GM12891 (cell line): ENCODE results near the gene PTBP2.

Experiments used
- PAX5 ChIP-seq: IDR thresholded peaks from 2 replicates; pipeline ENCODE4 v1.6.1; 2011; ENCODE audit warnings: low read length, moderate library complexity, mild to moderate bottlenecking; ENCODE audit not compliant: insufficient read depth, severe bottlenecking
- POLR2A ChIP-seq: IDR thresholded peaks from 2 replicates; pipeline ENCODE4 v1.6.1; 2011; ENCODE audit warnings: low read depth, low read length, control low read depth
- POLR2AphosphoS5 ChIP-seq: IDR thresholded peaks from 2 replicates; pipeline ENCODE4 v1.6.1; 2011; ENCODE audit warnings: low read depth, low read length, control low read depth
- SPI1 ChIP-seq: IDR thresholded peaks from 2 replicates; pipeline ENCODE4 v1.6.1; 2011; ENCODE audit warnings: low read depth, low read length, control low read depth
- TAF1 ChIP-seq: IDR thresholded peaks from 2 replicates; pipeline ENCODE4 v1.6.1; 2011; ENCODE audit warnings: low read depth, low read length, control low read depth

GRCh38 chr1:96741335-96741734 is 19.8 kb downstream of the PTBP2 start:
- no peak for TF ChIP-seq TAF1
- no peak for TF ChIP-seq POLR2A
- TF ChIP-seq POLR2AphosphoS5, result no peak
- TF ChIP-seq PAX5, result no peak
- no peak for TF ChIP-seq SPI1
